Tibial nerve (tissue), 4 donors: Measurements from ENCODE around the gene LYZ. TPM values are rescaled to one million over a fixed set of nuclear protein-coding genes. Genes with fewer than 3 reads are reported as not detected.

Experiments used
- DNase-seq, 2 donors: peaks; one replicate each; pipeline ENCODE4 v3.0.0-alpha.2; 2019; ENCODE audit warnings: low spot score in 2 of 2
- H3K27ac ChIP-seq, 4 donors: fragments of 200-600 bp; sonication (generic) in 3 of 4; one replicate each; pipeline ENCODE4 v1.5.1; 2017 to 2019; ENCODE audit warnings: mild to moderate bottlenecking in 1 of 4
- H3K27me3 ChIP-seq, 2 donors: fragments of 200-600 bp; sonication (generic) in 1 of 2; one replicate each; pipeline versions ENCODE4 v1.5.1 to v1.6.0; 2017 to 2019
- H3K36me3 ChIP-seq, 3 donors: fragments of 200-600 bp; sonication (generic); one replicate each; pipeline ENCODE4 v1.5.1; 2018 to 2019
- H3K4me1 ChIP-seq, 4 donors: fragments of 200-600 bp; sonication (generic) in 3 of 4; one replicate each; pipeline ENCODE4 v1.5.1; 2017 to 2019
- H3K4me3 ChIP-seq, 4 donors: fragments of 200-600 bp; sonication (generic) in 3 of 4; one replicate each; pipeline ENCODE4 v1.5.1; 2017 to 2019; ENCODE audit warnings: mild to moderate bottlenecking in 1 of 4, moderate library complexity in 1 of 4
- H3K9me3 ChIP-seq, 4 donors: fragments of 200-600 bp; sonication (generic) in 3 of 4; one replicate each; pipeline ENCODE4 v1.5.1; 2017 to 2019
- EP300 ChIP-seq, 2 donors: sonication (generic); formaldehyde crosslinking; IDR thresholded peaks; one replicate each; pipeline ENCODE4 v1.6.1; 2017; ENCODE audit warnings: antibody characterized with exemption in 2 of 2, mild to moderate bottlenecking in 1 of 2
- POLR2A ChIP-seq, 2 donors: fragments of 450-650 bp; IDR thresholded peaks; one replicate each; pipeline ENCODE4 v1.6.1; 2017; ENCODE audit warnings: antibody characterized with exemption in 2 of 2, mild to moderate bottlenecking in 2 of 2, moderate library complexity in 2 of 2
- WGBS, 2 donors: methylation state at CpG; one replicate each; pipeline ENCODE4 v1.1.5; 2018; 5-methylcytosine and 5-hydroxymethylcytosine counted together
- total RNA-seq, 4 donors: library from RNA; depleted of rRNA; stranded (reverse); fragments of >200 nt; gene quantifications; one replicate each; pipeline ENCODE4 v1.1.0, GENCODE V29; 2016
- TF ChIP-seq, protein P1 (sequence below), 5 experiments: fragments of 200-600 bp in 3 of 5; fragments of 450-650 bp in 2 of 5; sonication (generic) in 3 of 5; IDR thresholded peaks; one replicate each; pipeline ENCODE4 v1.5.1; 2016 to 2019; ENCODE audit warnings: antibody characterized with exemption in 5 of 5, mild to moderate bottlenecking in 3 of 5, moderate library complexity in 2 of 5

LYZ gene
- total RNA-seq, 4 donors from 2014 or later: 9.6 to 58.1 (median 37.1) TPM

DNA sequence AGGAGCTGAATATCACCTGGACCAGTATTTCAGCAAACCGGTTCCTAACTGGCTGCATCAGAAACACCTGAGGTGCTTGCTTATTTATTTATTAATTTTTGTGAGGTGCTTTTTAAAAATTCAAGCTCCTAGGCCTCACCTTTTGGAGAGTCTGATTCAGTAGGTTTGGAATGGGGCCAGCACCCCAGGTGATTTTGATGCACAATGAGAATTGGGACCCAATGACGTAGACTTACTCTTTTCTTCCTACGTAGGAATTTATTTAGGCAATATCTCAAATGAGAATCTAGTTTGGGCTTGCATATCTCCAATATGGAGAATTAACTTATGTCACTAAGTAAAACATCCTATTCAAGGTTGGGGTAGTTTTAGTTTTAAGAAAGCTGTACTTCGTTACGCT is 18.6 kb downstream of the LYZ start:
- Histone ChIP-seq H3K9me3 (no peaks in the 10 kb centered on the region), H3K4me1 (no peaks in the 10 kb centered on the region), H3K27me3 (no peaks in the 10 kb centered on the region), H3K27ac (no peak overlapping the region), H3K4me3 (no peak overlapping the region), H3K36me3 (peaks cover 0 to 42% (median 0%) of the 10 kb centered on the region in 3 donors)
- 94 to 99% methylated on average over 5 of the region's 5 CpGs for WGBS, 2 donors
- DNase-seq: no peak
- TF ChIP-seq, protein P1, sequence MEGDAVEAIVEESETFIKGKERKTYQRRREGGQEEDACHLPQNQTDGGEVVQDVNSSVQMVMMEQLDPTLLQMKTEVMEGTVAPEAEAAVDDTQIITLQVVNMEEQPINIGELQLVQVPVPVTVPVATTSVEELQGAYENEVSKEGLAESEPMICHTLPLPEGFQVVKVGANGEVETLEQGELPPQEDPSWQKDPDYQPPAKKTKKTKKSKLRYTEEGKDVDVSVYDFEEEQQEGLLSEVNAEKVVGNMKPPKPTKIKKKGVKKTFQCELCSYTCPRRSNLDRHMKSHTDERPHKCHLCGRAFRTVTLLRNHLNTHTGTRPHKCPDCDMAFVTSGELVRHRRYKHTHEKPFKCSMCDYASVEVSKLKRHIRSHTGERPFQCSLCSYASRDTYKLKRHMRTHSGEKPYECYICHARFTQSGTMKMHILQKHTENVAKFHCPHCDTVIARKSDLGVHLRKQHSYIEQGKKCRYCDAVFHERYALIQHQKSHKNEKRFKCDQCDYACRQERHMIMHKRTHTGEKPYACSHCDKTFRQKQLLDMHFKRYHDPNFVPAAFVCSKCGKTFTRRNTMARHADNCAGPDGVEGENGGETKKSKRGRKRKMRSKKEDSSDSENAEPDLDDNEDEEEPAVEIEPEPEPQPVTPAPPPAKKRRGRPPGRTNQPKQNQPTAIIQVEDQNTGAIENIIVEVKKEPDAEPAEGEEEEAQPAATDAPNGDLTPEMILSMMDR (IDR thresholded peaks at IDR 0.05): no peak
- TF ChIP-seq POLR2A (IDR thresholded peaks at IDR 0.05): no peak
- TF ChIP-seq EP300 (IDR thresholded peaks at IDR 0.05): no peak

DNA sequence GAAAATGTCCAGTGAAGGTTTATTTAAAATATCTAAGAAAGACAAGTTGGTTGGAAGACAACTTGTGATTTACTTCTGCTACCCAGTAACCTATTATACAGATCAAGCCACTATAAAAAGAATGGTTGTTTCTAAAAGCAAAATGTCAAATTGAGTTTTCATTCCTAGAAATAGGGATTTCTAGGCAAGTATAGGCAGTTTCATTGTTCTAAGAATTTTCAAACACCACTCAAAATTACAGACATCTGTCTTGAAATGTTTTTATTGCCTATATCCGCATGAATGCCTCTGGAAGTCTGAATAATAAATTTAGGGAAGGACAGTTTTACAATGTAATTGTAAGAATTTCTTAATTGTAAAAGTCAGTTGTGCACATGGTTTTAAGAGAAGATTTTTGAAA is 20.0 kb downstream of the LYZ start:
- H3K27ac ChIP-seq: no peak overlapping the region
- H3K4me1 ChIP-seq: no peaks in the 10 kb centered on the region
- TF ChIP-seq, protein P1 (IDR thresholded peaks at IDR 0.05): no peak
- no peak for TF ChIP-seq POLR2A (IDR thresholded peaks at IDR 0.05)
- no peak for TF ChIP-seq EP300 (IDR thresholded peaks at IDR 0.05)
- no peaks in the 10 kb centered on the region for H3K9me3 ChIP-seq
- DNase-seq: no peak
- 43 to 54% methylated on average over 1 of the region's 1 CpG for WGBS, 2 donors
- H3K27me3 ChIP-seq: no peaks in the 10 kb centered on the region
- H3K4me3 ChIP-seq: no peak overlapping the region
- peaks cover 0 to 50% (median 0%) of the 10 kb centered on the region in 3 donors for H3K36me3 ChIP-seq

DNA sequence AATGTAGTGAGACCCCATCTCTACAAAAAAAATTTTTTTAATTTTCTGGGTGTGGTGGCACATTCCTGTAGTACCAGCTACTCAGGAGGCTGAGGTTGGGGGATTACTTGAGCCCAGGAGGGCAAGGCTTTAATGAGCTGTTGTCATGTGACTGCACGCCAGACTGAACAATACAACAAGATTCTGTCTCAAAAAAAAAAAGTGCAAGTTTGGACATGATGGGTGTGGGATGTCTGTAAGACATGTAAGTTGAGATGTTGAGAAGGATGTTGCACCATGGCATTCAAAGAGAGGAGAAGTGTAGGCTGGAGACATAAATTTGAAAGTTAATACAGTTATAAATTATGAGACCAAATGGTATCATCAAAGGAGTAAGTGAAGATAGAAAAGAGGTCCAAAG is 34.9 kb downstream of the LYZ start:
- 93% methylated on average over 1 of the region's 1 CpG for WGBS, 2 donors
- TF ChIP-seq, protein P1 (IDR thresholded peaks at IDR 0.05): no peak
- no peak for TF ChIP-seq EP300 (IDR thresholded peaks at IDR 0.05)
- TF ChIP-seq POLR2A (IDR thresholded peaks at IDR 0.05): no peak

DNA sequence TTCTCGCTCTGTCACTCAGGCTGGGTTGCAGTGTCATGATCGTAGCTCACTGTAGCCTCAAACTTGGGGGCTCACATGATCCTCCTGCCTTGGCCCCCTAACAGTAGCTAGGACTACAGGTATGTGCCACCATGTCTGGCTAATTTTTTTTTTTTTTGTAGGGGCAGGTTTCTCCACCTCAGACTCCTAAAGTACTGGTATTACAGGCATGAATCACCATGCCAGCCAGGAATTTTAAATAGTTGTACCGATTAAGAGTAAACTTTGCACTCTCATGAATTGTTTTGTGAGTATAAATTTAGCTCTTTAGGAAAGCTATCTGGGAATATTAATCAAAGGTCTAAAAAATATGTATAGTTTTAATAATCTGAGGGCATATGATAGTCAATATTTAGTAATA is 36.9 kb downstream of the LYZ start:
- no peak overlapping the region for H3K4me3 ChIP-seq
- no peak for DNase-seq
- 81 to 84% methylated on average over 3 of the region's 3 CpGs for whole genome bisulfite sequencing, 2 donors
- H3K27me3 ChIP-seq: no peaks in the 10 kb centered on the region
- H3K27ac ChIP-seq: no peak overlapping the region
- no peaks in the 10 kb centered on the region for H3K9me3 ChIP-seq
- peaks cover 0 to 3% (median 0%) of the 10 kb centered on the region in 3 donors for H3K36me3 ChIP-seq
- no peak for TF ChIP-seq EP300 (IDR thresholded peaks at IDR 0.05)
- no peak for TF ChIP-seq POLR2A (IDR thresholded peaks at IDR 0.05)
- TF ChIP-seq, protein P1 (IDR thresholded peaks at IDR 0.05): no peak
- peaks cover 0 to 12% (median 3%) of the 10 kb centered on the region in 4 donors for H3K4me1 ChIP-seq

More for the DNA sequence above, 34.9 kb downstream of the LYZ start:
- Histone ChIP-seq H3K27ac (no peak overlapping the region), H3K9me3 (no peaks in the 10 kb centered on the region), H3K4me1 (peaks cover 0 to 14% (median 7%) of the 10 kb centered on the region in 4 donors), H3K27me3 (no peaks in the 10 kb centered on the region), H3K36me3 (peaks cover 0 to 3% (median 0%) of the 10 kb centered on the region in 3 donors), H3K4me3 (no peak overlapping the region)
- DNase-seq: no peak

DNA sequence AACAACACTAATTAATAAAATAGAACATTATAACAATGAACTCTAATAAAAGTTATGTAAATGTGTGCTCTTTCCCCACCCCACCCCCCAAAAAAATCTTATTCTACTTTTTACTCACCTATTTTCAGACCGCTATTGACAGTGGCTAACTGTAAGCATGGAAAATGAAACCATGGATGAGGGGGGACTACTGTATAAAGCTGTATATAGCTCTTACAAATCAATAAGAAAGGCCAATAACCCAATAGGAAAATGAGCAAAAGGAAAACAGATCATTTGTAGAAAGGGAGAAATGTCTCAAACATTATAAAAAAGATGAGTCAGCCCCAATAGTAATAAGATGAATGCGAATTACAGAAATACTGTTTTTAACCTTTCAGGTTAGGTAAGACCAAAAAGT is 38.7 kb downstream of the LYZ start:
- Histone ChIP-seq H3K4me3 (no peak overlapping the region), H3K36me3 (peaks cover 0 to 17% (median 0%) of the 10 kb centered on the region in 3 donors), H3K9me3 (no peaks in the 10 kb centered on the region), H3K4me1 (peaks cover 0 to 8% (median 2%) of the 10 kb centered on the region in 4 donors), H3K27me3 (no peaks in the 10 kb centered on the region), H3K27ac (peak overlapping the region in 1 of 4 donors; percentile 30)
- WGBS, 2 donors: 90 to 93% methylated on average over 2 of the region's 2 CpGs
- DNase-seq: no peak
- TF ChIP-seq EP300 (IDR thresholded peaks at IDR 0.05): no peak
- no peak for TF ChIP-seq POLR2A (IDR thresholded peaks at IDR 0.05)
- TF ChIP-seq, protein P1 (IDR thresholded peaks at IDR 0.05): no peak
